Stomach smooth muscle (tissue), 2 donors: ENCODE measurements around the gene ABHD12B.

Experiments used
- H3K27ac ChIP-seq: one replicate; pipeline ENCODE4 v1.7.0; 2013; ENCODE audit warnings: mild to moderate bottlenecking, low read length, inconsistent platforms
- H3K27me3 ChIP-seq, 2 donors: one replicate each; pipeline ENCODE4 v1.7.0; 2013; ENCODE audit warnings: low read length in 2 of 2; ENCODE audit not compliant: insufficient read depth in 2 of 2, control insufficient read depth in 1 of 2
- H3K36me3 ChIP-seq, 2 donors: one replicate each; pipeline ENCODE4 v1.7.0; 2013; ENCODE audit warnings: low read length in 2 of 2; ENCODE audit not compliant: control insufficient read depth in 2 of 2, insufficient read depth in 2 of 2
- H3K4me1 ChIP-seq: one replicate; pipeline ENCODE4 v1.7.0; 2013; ENCODE audit warnings: low read length; ENCODE audit not compliant: control insufficient read depth, insufficient read depth
- H3K4me3 ChIP-seq, 2 donors: one replicate each; pipeline ENCODE4 v1.7.0; 2013; ENCODE audit warnings: low read length in 2 of 2
- H3K9ac ChIP-seq, 2 donors: one replicate each; pipeline ENCODE4 v1.7.0; 2013; ENCODE audit warnings: low read length in 2 of 2, mild to moderate bottlenecking in 1 of 2
- H3K9me3 ChIP-seq, 2 donors: one replicate each; pipeline ENCODE4 v1.7.0; 2013; ENCODE audit warnings: low read length in 2 of 2; ENCODE audit not compliant: control insufficient read depth in 2 of 2
- donor health status: healthy.
- donor health status: Pancreatic carcinoma.

Gene ABHD12B

GRCh38 chr14:50864237-50864636 is 7.6 kb upstream of the ABHD12B start:
- Histone ChIP-seq H3K27me3 (no peaks in the 10 kb centered on the region), H3K9me3 (no peaks in the 10 kb centered on the region), H3K9ac (no peak overlapping the region), H3K36me3 (no peaks in the 10 kb centered on the region), H3K4me1 (peaks cover 5% of the 10 kb centered on the region), H3K4me3 (no peak overlapping the region), H3K27ac (no peak overlapping the region)

- Histone ChIP-seq H3K36me3 (no peaks in the 10 kb centered on the region), H3K9me3 (no peaks in the 10 kb centered on the region), H3K27me3 (peaks cover under 1 to 3% of the 10 kb centered on the region in 2 donors), H3K27ac (no peak overlapping the region), H3K4me3 (no peak overlapping the region), H3K9ac (no peak overlapping the region), H3K4me1 (no peaks in the 10 kb centered on the region)
Measured at GRCh38 chr14:50864946-50865345, 6.9 kb upstream of the ABHD12B start.

GRCh38 chr14:50865391-50866076 is 6.3 kb upstream of the ABHD12B start:
- Histone ChIP-seq H3K9ac (no peak overlapping the region), H3K27ac (no peak overlapping the region), H3K27me3 (peaks cover 7% of the 10 kb centered on the region in 2 donors), H3K4me3 (no peak overlapping the region), H3K36me3 (no peaks in the 10 kb centered on the region), H3K9me3 (no peaks in the 10 kb centered on the region), H3K4me1 (no peaks in the 10 kb centered on the region)

- no peaks in the 10 kb centered on the region for H3K9me3 ChIP-seq
- H3K27ac ChIP-seq: no peak overlapping the region
- H3K4me3 ChIP-seq: no peak overlapping the region
- no peak overlapping the region for H3K9ac ChIP-seq
- H3K4me1 ChIP-seq: no peaks in the 10 kb centered on the region
- peaks cover 24 to 25% of the 10 kb centered on the region in 2 donors for H3K27me3 ChIP-seq
- H3K36me3 ChIP-seq: no peaks in the 10 kb centered on the region
Measured at GRCh38 chr14:50871228-50871627, 625 bp upstream of the ABHD12B start.

- Histone ChIP-seq H3K9me3 (no peaks in the 10 kb centered on the region), H3K9ac (no peak overlapping the region), H3K36me3 (no peaks in the 10 kb centered on the region), H3K4me1 (no peaks in the 10 kb centered on the region), H3K4me3 (no peak overlapping the region), H3K27ac (no peak overlapping the region), H3K27me3 (peaks cover 23 to 25% of the 10 kb centered on the region in 2 donors)
Measured at GRCh38 chr14:50874757-50875156, 2.9 kb downstream of the ABHD12B start.

GRCh38 chr14:50875359-50876070 is 3.7 kb downstream of the ABHD12B start:
- no peak overlapping the region for H3K9ac ChIP-seq
- H3K9me3 ChIP-seq: no peaks in the 10 kb centered on the region
- H3K4me1 ChIP-seq: no peaks in the 10 kb centered on the region
- peaks cover 17 to 18% of the 10 kb centered on the region in 2 donors for H3K27me3 ChIP-seq
- no peak overlapping the region for H3K27ac ChIP-seq
- no peaks in the 10 kb centered on the region for H3K36me3 ChIP-seq
- no peak overlapping the region for H3K4me3 ChIP-seq

- Histone ChIP-seq H3K27ac (no peak overlapping the region), H3K36me3 (no peaks in the 10 kb centered on the region), H3K4me1 (no peaks in the 10 kb centered on the region), H3K9me3 (no peaks in the 10 kb centered on the region), H3K9ac (no peak overlapping the region), H3K27me3 (peaks cover 0 to 2% of the 10 kb centered on the region in 2 donors), H3K4me3 (no peak overlapping the region)
Measured at GRCh38 chr14:50882932-50883826, 11.3 kb downstream of the ABHD12B start.

- Histone ChIP-seq H3K27me3 (peaks cover 0 to 2% of the 10 kb centered on the region in 2 donors), H3K9ac (no peak overlapping the region), H3K9me3 (no peaks in the 10 kb centered on the region), H3K27ac (no peak overlapping the region), H3K4me1 (no peaks in the 10 kb centered on the region), H3K36me3 (no peaks in the 10 kb centered on the region), H3K4me3 (no peak overlapping the region)
Measured at GRCh38 chr14:50883827-50884197, 12.0 kb downstream of the ABHD12B start.

- Histone ChIP-seq H3K4me1 (no peaks in the 10 kb centered on the region), H3K27me3 (peaks cover 0 to 2% of the 10 kb centered on the region in 2 donors), H3K27ac (no peak overlapping the region), H3K9me3 (no peaks in the 10 kb centered on the region), H3K36me3 (no peaks in the 10 kb centered on the region), H3K9ac (no peak overlapping the region), H3K4me3 (no peak overlapping the region)
Measured at GRCh38 chr14:50887476-50887875, 15.6 kb downstream of the ABHD12B start.

GRCh38 chr14:50892255-50892654 is 20.4 kb downstream of the ABHD12B start:
- Histone ChIP-seq H3K27me3 (no peaks in the 10 kb centered on the region), H3K9me3 (no peaks in the 10 kb centered on the region), H3K4me1 (no peaks in the 10 kb centered on the region), H3K36me3 (no peaks in the 10 kb centered on the region), H3K27ac (no peak overlapping the region), H3K9ac (no peak overlapping the region), H3K4me3 (no peak overlapping the region)
